Left ventricle myocardium inferior (tissue), 1 donor: ENCODE measurements around the gene FRMD4A. TPM values are rescaled to one million over a fixed set of nuclear protein-coding genes. Genes with fewer than 3 reads are reported as not detected.

Experiments used
- DNase-seq: peaks from one replicate; pipeline ENCODE4 v3.0.0-alpha.2; 2020
- H3K27ac ChIP-seq: fragments of 200-600 bp; replicated peaks from 2 replicates; pipeline ENCODE4 v1.8.0; 2021
- H3K27me3 ChIP-seq: fragments of 200-600 bp; 2 replicates; pipeline ENCODE4 v1.8.0; 2021; ENCODE audit warnings: low read depth
- H3K36me3 ChIP-seq: fragments of 200-600 bp; 2 replicates; pipeline ENCODE4 v1.8.0; 2021
- H3K4me1 ChIP-seq: fragments of 200-600 bp; 2 replicates; pipeline ENCODE4 v1.8.0; 2021
- H3K4me3 ChIP-seq: fragments of 200-600 bp; 2 replicates; pipeline ENCODE4 v1.8.0; 2021; ENCODE audit warnings: mild to moderate bottlenecking, moderate library complexity
- H3K9me3 ChIP-seq: fragments of 200-600 bp; replicated peaks from 2 replicates; pipeline ENCODE4 v1.8.0; 2021
- intact Hi-C: fragments of 100-400 bp; cut with micrococcal nuclease; formaldehyde crosslinking; loops from one replicate; pipeline ENCODE4 v1.11.0; 2022
- total RNA-seq: library from RNA; stranded (reverse); fragmentation: NEBNext Ultra II Directional; extraction: Animal tissue kit (Norgen Biotek cat#: 25700); gene quantifications from one replicate; pipeline ENCODE4 v1.2.1, GENCODE V29; 2021
- TF ChIP-seq, protein P1 (sequence below): fragments of 200-600 bp; IDR thresholded peaks from 2 replicates; pipeline ENCODE4 v1.8.0; 2021; ENCODE audit warnings: antibody characterized with exemption, mild to moderate bottlenecking, borderline replicate concordance
- donor health status: DM: no; HTN: yes; CAD: no; lungs with severe emphysema.

The FRMD4A gene
- total RNA-seq, 1 donor from 2014 or later, result 26.1 TPM

DNA sequence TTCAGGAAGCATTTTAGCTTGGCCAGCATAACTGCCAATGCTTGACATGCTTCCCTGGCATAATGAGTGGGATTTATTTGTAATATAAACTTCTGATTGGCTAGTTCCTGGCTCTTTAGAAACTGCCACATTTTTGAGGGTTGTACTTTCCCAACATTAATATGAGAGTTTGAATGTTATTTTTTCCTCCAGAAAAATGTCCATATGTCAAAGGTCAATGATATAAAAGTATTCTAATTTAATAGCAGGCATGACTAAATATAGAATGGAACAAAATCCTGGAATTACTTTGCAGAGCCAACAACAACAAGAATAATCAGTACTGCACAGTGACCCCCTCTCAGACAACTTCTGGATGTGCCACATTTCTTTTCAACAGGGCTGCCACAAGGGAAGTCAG is 391.3 kb downstream of the FRMD4A start:
- no peak overlapping the region for H3K4me3 ChIP-seq
- intact Hi-C loops, result no loop called here
- DNase-seq, result no peak
- TF ChIP-seq, protein P1, sequence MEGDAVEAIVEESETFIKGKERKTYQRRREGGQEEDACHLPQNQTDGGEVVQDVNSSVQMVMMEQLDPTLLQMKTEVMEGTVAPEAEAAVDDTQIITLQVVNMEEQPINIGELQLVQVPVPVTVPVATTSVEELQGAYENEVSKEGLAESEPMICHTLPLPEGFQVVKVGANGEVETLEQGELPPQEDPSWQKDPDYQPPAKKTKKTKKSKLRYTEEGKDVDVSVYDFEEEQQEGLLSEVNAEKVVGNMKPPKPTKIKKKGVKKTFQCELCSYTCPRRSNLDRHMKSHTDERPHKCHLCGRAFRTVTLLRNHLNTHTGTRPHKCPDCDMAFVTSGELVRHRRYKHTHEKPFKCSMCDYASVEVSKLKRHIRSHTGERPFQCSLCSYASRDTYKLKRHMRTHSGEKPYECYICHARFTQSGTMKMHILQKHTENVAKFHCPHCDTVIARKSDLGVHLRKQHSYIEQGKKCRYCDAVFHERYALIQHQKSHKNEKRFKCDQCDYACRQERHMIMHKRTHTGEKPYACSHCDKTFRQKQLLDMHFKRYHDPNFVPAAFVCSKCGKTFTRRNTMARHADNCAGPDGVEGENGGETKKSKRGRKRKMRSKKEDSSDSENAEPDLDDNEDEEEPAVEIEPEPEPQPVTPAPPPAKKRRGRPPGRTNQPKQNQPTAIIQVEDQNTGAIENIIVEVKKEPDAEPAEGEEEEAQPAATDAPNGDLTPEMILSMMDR, result no peak
- peaks cover 13% of the 10 kb centered on the region for H3K4me1 ChIP-seq
- H3K27ac ChIP-seq, result no peak overlapping the region
- no peaks in the 10 kb centered on the region for H3K27me3 ChIP-seq
- no peaks in the 10 kb centered on the region for H3K36me3 ChIP-seq
- H3K9me3 ChIP-seq, result peaks cover 7% of the 10 kb centered on the region

DNA sequence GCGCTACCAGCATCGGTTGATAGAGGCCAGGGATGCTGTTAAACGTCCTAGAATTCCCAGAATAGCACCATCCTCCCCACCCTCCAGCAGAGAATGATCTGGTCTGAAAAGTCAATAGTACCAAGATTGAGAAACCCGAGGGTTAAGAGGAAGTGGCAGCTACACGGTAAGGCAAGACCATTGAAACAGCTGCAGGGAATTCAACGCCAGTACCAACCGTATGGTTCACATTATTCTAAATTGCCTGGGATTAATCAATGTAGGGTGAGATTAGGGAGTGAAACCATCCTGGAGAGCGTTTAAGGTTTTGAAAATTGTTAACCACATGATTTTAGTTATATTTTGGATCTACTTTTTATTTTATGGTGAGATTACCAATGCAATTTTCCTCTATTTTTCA is 391.8 kb downstream of the FRMD4A start:
- H3K27ac ChIP-seq, result no peak overlapping the region

GRCh38 chr10:13936826-13937225 is 393.9 kb downstream of the FRMD4A start:
- TF ChIP-seq, protein P1, result no peak
- Histone ChIP-seq H3K27ac (no peak overlapping the region), H3K27me3 (no peaks in the 10 kb centered on the region), H3K9me3 (peaks cover 7% of the 10 kb centered on the region), H3K4me1 (peaks cover 20% of the 10 kb centered on the region), H3K4me3 (no peak overlapping the region), H3K36me3 (no peaks in the 10 kb centered on the region)
- no peak for DNase-seq
- intact Hi-C loops, result no loop called here

More for the DNA sequence above, 391.8 kb downstream of the FRMD4A start:
- peaks cover 7% of the 10 kb centered on the region for H3K9me3 ChIP-seq
- no peaks in the 10 kb centered on the region for H3K27me3 ChIP-seq
- peaks cover 10% of the 10 kb centered on the region for H3K4me1 ChIP-seq
- intact Hi-C loops, result no loop called here
- H3K4me3 ChIP-seq, result no peak overlapping the region
- TF ChIP-seq, protein P1, result no peak
- DNase-seq, result no peak
- H3K36me3 ChIP-seq, result no peaks in the 10 kb centered on the region

DNA sequence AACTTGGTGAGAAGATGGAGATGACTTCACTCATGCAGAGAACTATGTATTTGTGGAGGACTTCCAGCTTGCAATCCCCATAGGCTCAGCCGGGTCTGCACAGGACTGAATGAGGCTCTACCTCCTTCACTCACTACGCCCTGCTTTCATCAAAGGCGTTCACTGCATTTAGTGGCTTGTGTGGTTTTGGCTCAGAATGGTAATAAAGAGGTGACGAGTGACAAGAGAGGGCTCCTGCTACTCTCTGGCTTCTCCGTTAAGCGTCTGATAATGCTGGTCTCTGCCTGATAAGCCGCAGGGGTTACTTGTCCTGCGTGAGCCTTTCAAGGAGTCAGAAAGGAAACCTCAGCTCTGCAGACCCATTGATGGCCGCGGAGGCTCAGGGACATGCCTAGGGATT is 400.6 kb downstream of the FRMD4A start:
- Histone ChIP-seq H3K9me3 (peaks cover 6% of the 10 kb centered on the region), H3K4me1 (peaks cover 25% of the 10 kb centered on the region), H3K27me3 (no peaks in the 10 kb centered on the region), H3K36me3 (no peaks in the 10 kb centered on the region), H3K4me3 (no peak overlapping the region), H3K27ac (no peak overlapping the region)
- no peak for DNase-seq
- TF ChIP-seq, protein P1, result no peak
- intact Hi-C loops, result no loop called here

GRCh38 chr10:13928451-13928850 is 402.3 kb downstream of the FRMD4A start:
- no peak for DNase-seq
- TF ChIP-seq, protein P1, result no peak
- Histone ChIP-seq H3K9me3 (no peaks in the 10 kb centered on the region), H3K4me1 (peaks cover 19% of the 10 kb centered on the region), H3K4me3 (no peak overlapping the region), H3K27me3 (no peaks in the 10 kb centered on the region), H3K27ac (no peak overlapping the region), H3K36me3 (no peaks in the 10 kb centered on the region)
- intact Hi-C loops, result no loop called here
